PC-3 (cell line): ENCODE data around the gene LMOD1. TPM values are rescaled to one million over a fixed set of nuclear protein-coding genes. Genes with fewer than 3 reads are reported as not detected.

Source experiments
- ATAC-seq: fragments of 200-7000 bp; cut with Tn5 transposase; 2 replicates; pipeline ENCODE4 v1.9.1; 2020; ENCODE audit warnings: mild to moderate bottlenecking, moderate library complexity
- Bru-seq: library from RNA; stranded (reverse); fragments of 400-500 nt; gene quantifications from one replicate; lab custom pipeline; 2021; lab: Mats Ljungman, UMichigan
- BruChase-seq, 2 experiments: library from RNA; stranded (reverse); fragments of 400-500 nt; gene quantifications; one replicate each; lab custom pipeline; 2021; lab: Mats Ljungman, UMichigan
- BruUV-seq: library from RNA; stranded (reverse); fragments of 400-500 nt; replicated peaks from 2 replicates; lab custom pipeline; 2021; lab: Mats Ljungman, UMichigan
- CTCF ChIA-PET: fragments of 300-600 bp; sonication (Branson Sonifier 250); formaldehyde crosslinking; loops from one replicate; lab custom pipeline; 2022; ENCODE audit warnings: antibody characterized with exemption; lab: Charles Lee
- POLR2A ChIA-PET: fragments of 300-600 bp; sonication (Branson Sonifier 250); formaldehyde crosslinking; loops from one replicate; lab custom pipeline; 2022; ENCODE audit warnings: antibody characterized with exemption; ENCODE audit not compliant: unreplicated experiment; lab: Charles Lee
- DNase-seq: peaks from one replicate; pipeline ENCODE4 v3.0.0-alpha.2; 2015
- H2AFZ ChIP-seq: fragments of 300-600 bp; sonication (generic); 2 replicates; pipeline ENCODE4 v1.6.0; 2016; ENCODE audit warnings: antibody characterized with exemption, low read length
- H3F3A ChIP-seq: fragments of 300-600 bp; sonication (generic); one replicate; pipeline ENCODE4 v1.6.0; 2017; ENCODE audit warnings: antibody characterized with exemption, low read length, control low read depth, mild to moderate bottlenecking; ENCODE audit not compliant: unreplicated experiment
- H3K27ac ChIP-seq: fragments of 300-600 bp; sonication (generic); 2 replicates; pipeline ENCODE4 v1.5.1; 2016; ENCODE audit warnings: mild to moderate bottlenecking, low read length
- H3K27me3 ChIP-seq: fragments of 300-600 bp; sonication (generic); 2 replicates; pipeline ENCODE4 v1.6.1; 2016; ENCODE audit warnings: low read length, mixed read lengths
- H3K36me3 ChIP-seq: fragments of 300-600 bp; sonication (generic); 2 replicates; pipeline ENCODE4 v1.6.1; 2016; ENCODE audit warnings: low read depth, mixed run types, low read length, mixed read lengths
- H3K4me1 ChIP-seq: fragments of 300-600 bp; sonication (generic); 2 replicates; pipeline ENCODE4 v1.5.1; 2016; ENCODE audit warnings: low read length; ENCODE audit not compliant: insufficient read depth
- H3K4me2 ChIP-seq: fragments of 300-600 bp; sonication (generic); 2 replicates; pipeline ENCODE4 v1.6.0; 2016; ENCODE audit warnings: low read length
- H3K4me3 ChIP-seq: fragments of 300-600 bp; sonication (generic); 2 replicates; pipeline ENCODE4 v1.5.1; 2016; ENCODE audit warnings: mild to moderate bottlenecking, low read length, mixed read lengths
- H3K79me2 ChIP-seq: fragments of 300-600 bp; sonication (generic); 2 replicates; pipeline ENCODE4 v1.6.1; 2017; ENCODE audit warnings: low read length, mixed read lengths
- H3K9ac ChIP-seq: fragments of 300-600 bp; sonication (generic); 2 replicates; pipeline ENCODE4 v1.6.0; 2016; ENCODE audit warnings: mild to moderate bottlenecking, low read length
- H3K9me2 ChIP-seq: fragments of 300-600 bp; sonication (generic); replicated peaks from 2 replicates; pipeline ENCODE4 v1.6.1; 2016; ENCODE audit warnings: mixed run types, low read length, mixed read lengths
- H3K9me3 ChIP-seq: fragments of 300-600 bp; sonication (generic); 2 replicates; pipeline ENCODE4 v1.6.1; 2016; ENCODE audit warnings: low read length, mixed read lengths
- H4K20me1 ChIP-seq: fragments of 300-600 bp; sonication (generic); 2 replicates; pipeline ENCODE4 v1.6.1; 2016; ENCODE audit warnings: low read length, mixed read lengths
- EZH2 ChIP-seq: fragments of 300-600 bp; sonication (generic); IDR thresholded peaks from one replicate; pipeline ENCODE4 v1.6.1; 2017; ENCODE audit warnings: antibody characterized with exemption, mild to moderate bottlenecking, low read length; ENCODE audit not compliant: unreplicated experiment
- EZH2phosphoT487 ChIP-seq: fragments of 300-600 bp; sonication (generic); IDR thresholded peaks from 2 replicates; pipeline ENCODE4 v1.6.1; 2018; ENCODE audit warnings: mild to moderate bottlenecking, antibody characterized with exemption, low read length, borderline replicate concordance
- intact Hi-C: fragments of 100-400 bp; cut with micrococcal nuclease; formaldehyde crosslinking; loops from 2 replicates; pipeline ENCODE4 v1.9.0; 2023
- long read RNA-seq: library from polyadenylated mRNA; unstranded; transcript quantifications from one replicate; pipeline ENCODE4 v2.0.0, GENCODE V29; 2021; ENCODE audit not compliant: unreplicated experiment
- total RNA-seq: library from RNA; depleted of rRNA; stranded (reverse); fragments of >200 nt; gene quantifications from 2 replicates; pipeline ENCODE4 v1.2.3, GENCODE V29; 2014; rRNA removed
- TF ChIP-seq, protein P1 (sequence below): fragments of 300-600 bp; sonication (generic); conservative IDR thresholded peaks from 2 replicates; pipeline ENCODE4 v1.5.1; 2017; ENCODE audit warnings: antibody characterized with exemption, low read depth, mild to moderate bottlenecking, low read length

Gene LMOD1
- 0.06 and 0.07 TPM in 2 replicates for total RNA-seq
- percentile 17 among the genes with signal in this experiment for Bru-seq, nascent RNA
- percentile 27 among the genes with signal in this experiment for BruChase-seq, experiment 1, labeled RNA remaining after a 6-hour chase
- BruChase-seq, experiment 2, labeled RNA remaining after a 2-hour chase: percentile 27 among the genes with signal in this experiment
- long read RNA-seq: 0 reads

GRCh38 chr1:201946224-201946908, at the start of gene LMOD1:
LMOD1 (minus strand) TSS chr1:201946548; CDS start chr1:201946340, 208 bp downstream.
- Histone ChIP-seq H3K36me3 (no peaks in the 10 kb centered on the region), H3K27ac (no peak within 1 kb of the TSS), H3K4me3 (peak within 1 kb of the TSS; percentile 66), H4K20me1 (no peaks in the 10 kb centered on the region), H3K9me3 (no peaks in the 10 kb centered on the region), H3K4me2 (peak within 1 kb of the TSS; percentile 83), H3K27me3 (no peaks in the 10 kb centered on the region), H3K9ac (no peak within 1 kb of the TSS), H3K79me2 (no peaks in the 10 kb centered on the region), H3K4me1 (no peaks in the 10 kb centered on the region; the same call in 1 of the 2 replicates), H3K9me2 (no peaks in the 10 kb centered on the region), H2AFZ (peak within 1 kb of the TSS; percentile 88), H3F3A (no peaks in the 10 kb centered on the region)
- CTCF ChIA-PET: interaction anchor here (1.4 kb wide), 1 partner anchor 50 kb away, joined by 3 read pairs; no protein-coding TSS in a partner anchor
- DNase-seq: peak; percentile 64
- BruUV-seq: no TSS peak
- TF ChIP-seq, protein P1, sequence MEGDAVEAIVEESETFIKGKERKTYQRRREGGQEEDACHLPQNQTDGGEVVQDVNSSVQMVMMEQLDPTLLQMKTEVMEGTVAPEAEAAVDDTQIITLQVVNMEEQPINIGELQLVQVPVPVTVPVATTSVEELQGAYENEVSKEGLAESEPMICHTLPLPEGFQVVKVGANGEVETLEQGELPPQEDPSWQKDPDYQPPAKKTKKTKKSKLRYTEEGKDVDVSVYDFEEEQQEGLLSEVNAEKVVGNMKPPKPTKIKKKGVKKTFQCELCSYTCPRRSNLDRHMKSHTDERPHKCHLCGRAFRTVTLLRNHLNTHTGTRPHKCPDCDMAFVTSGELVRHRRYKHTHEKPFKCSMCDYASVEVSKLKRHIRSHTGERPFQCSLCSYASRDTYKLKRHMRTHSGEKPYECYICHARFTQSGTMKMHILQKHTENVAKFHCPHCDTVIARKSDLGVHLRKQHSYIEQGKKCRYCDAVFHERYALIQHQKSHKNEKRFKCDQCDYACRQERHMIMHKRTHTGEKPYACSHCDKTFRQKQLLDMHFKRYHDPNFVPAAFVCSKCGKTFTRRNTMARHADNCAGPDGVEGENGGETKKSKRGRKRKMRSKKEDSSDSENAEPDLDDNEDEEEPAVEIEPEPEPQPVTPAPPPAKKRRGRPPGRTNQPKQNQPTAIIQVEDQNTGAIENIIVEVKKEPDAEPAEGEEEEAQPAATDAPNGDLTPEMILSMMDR: no peak
- TF ChIP-seq EZH2 (no peak), EZH2phosphoT487 (no peak)
- POLR2A ChIA-PET: interaction anchor here (0.6 kb wide), 3 partner anchors 16 to 58 kb away, joined by 3 to 7 read pairs (median 4); partner anchors contain the start of gene SHISA4
- intact Hi-C loops: no loop called here
- ATAC-seq: peak; percentile 97

- CTCF ChIA-PET: no interaction called here
- no peaks in the 10 kb centered on the region for H3K4me1 ChIP-seq
- ATAC-seq (no peak), DNase-seq (no peak)
- H3K36me3 ChIP-seq: peaks cover 9% of the 10 kb centered on the region
- H3K9me2 ChIP-seq: no peaks in the 10 kb centered on the region
- no peaks in the 10 kb centered on the region for H3F3A ChIP-seq
- no peak overlapping the region for H2AFZ ChIP-seq
- H3K27ac ChIP-seq: no peak overlapping the region
- BruUV-seq: no TSS peak
- POLR2A ChIA-PET: no interaction called here
- no peak overlapping the region for H3K4me3 ChIP-seq
- H3K9me3 ChIP-seq: no peaks in the 10 kb centered on the region
- H3K4me2 ChIP-seq: no peak overlapping the region
- no peaks in the 10 kb centered on the region for H3K27me3 ChIP-seq
- H4K20me1 ChIP-seq: no peaks in the 10 kb centered on the region
- no peak overlapping the region for H3K9ac ChIP-seq
- peaks cover 18% of the 10 kb centered on the region for H3K79me2 ChIP-seq
- TF ChIP-seq EZH2phosphoT487: no peak
- TF ChIP-seq EZH2: no peak
- TF ChIP-seq, protein P1: no peak
- intact Hi-C loops: no loop called here
Measured at GRCh38 chr1:201990427-201990826, 44.1 kb upstream of the LMOD1 start.
